DND-41 (cell line): ENCODE results near the gene TGM2.

Experiments
- EZH2 ChIP-seq: IDR thresholded peaks from 3 replicates; pipeline ENCODE4 v1.6.1; 2012; ENCODE audit warnings: borderline replicate concordance, low read depth, mild to moderate bottlenecking, moderate library complexity, low read length, inconsistent platforms; ENCODE audit not compliant: severe bottlenecking
- TF ChIP-seq, protein P1 (sequence below): IDR thresholded peaks from 2 replicates; pipeline ENCODE4 v1.5.1; 2012; ENCODE audit warnings: borderline replicate concordance, low read length, moderate library complexity, mild to moderate bottlenecking; ENCODE audit not compliant: poor library complexity, severe bottlenecking; ENCODE audit errors: extremely low read depth

DNA sequence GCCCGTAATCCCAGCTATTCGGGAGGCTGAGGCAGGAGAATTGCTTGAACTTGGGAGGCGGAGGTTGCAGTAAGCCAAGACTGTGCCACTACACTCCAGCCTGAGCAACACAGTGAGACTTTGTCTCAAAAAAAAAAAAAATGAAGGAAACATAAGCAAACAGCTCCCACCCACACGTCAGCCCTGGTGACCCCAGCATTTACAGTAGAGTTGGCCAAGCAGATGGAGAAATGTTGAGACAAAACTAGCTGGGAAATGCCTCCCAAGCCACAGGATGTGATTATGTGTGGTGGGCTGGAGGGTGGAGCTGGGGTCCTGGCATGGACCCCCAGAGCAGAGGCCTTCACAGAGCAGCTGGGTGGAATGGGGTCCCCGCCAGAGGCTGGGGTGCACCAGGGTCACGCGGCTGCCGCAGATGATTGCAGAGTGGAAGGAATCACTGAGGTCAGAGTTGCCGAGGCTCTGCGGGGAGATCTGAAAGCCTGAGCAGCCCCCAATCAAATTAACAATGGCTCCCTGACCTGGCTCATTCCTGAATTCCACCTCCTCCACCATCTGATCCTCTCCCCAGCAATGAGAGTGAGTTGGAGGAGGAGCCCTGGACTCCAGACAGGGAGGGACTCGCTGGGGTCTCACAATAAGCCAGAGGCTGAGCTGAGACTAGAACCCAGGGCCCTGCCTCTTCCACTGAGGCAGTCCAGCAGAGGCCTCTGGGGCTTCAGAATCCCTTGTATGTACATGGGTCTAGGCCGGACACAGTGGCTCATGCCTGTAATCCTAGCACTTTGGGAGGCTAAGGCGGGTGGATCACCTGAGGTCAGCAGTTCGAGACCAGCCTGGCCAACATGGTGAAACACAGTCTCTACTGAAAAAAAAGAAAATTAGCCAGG lies 34.7 kb upstream of the TGM2 start:
- TF ChIP-seq, protein P1, sequence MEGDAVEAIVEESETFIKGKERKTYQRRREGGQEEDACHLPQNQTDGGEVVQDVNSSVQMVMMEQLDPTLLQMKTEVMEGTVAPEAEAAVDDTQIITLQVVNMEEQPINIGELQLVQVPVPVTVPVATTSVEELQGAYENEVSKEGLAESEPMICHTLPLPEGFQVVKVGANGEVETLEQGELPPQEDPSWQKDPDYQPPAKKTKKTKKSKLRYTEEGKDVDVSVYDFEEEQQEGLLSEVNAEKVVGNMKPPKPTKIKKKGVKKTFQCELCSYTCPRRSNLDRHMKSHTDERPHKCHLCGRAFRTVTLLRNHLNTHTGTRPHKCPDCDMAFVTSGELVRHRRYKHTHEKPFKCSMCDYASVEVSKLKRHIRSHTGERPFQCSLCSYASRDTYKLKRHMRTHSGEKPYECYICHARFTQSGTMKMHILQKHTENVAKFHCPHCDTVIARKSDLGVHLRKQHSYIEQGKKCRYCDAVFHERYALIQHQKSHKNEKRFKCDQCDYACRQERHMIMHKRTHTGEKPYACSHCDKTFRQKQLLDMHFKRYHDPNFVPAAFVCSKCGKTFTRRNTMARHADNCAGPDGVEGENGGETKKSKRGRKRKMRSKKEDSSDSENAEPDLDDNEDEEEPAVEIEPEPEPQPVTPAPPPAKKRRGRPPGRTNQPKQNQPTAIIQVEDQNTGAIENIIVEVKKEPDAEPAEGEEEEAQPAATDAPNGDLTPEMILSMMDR: no peak
- no peak for TF ChIP-seq EZH2
